IMR-90 (cell line): ENCODE results near the gene GRID1. TPM values are rescaled to one million over a fixed set of nuclear protein-coding genes. Genes with fewer than 3 reads are reported as not detected.

Experiments used
- ATAC-seq: fragments of 200-7000 bp; cut with Tn5 transposase; 2 replicates; pipeline ENCODE4 v1.9.1; 2020; ENCODE audit warnings: low read depth, mild to moderate bottlenecking, moderate library complexity
- BruUV-seq: library from RNA; stranded (reverse); fragments of 400-500 nt; replicated peaks from 2 replicates; lab custom pipeline; 2021; lab: Mats Ljungman, UMichigan
- CTCF ChIA-PET: fragments of 300-600 bp; formaldehyde crosslinking; extraction: SDS; loops from one replicate; lab custom pipeline; 2021; ENCODE audit warnings: antibody characterized with exemption; lab: Yijun Ruan, JAX
- POLR2A ChIA-PET: fragments of 300-600 bp; sonication (Branson Sonifier 250); formaldehyde crosslinking; loops from one replicate; lab custom pipeline; 2022; ENCODE audit warnings: antibody characterized with exemption; ENCODE audit not compliant: unreplicated experiment; lab: Charles Lee
- DNase-seq: peaks from one replicate; pipeline ENCODE4 v3.0.0; 2013
- H2AFZ ChIP-seq: replicated peaks from 2 replicates; pipeline ENCODE3; 2013; ENCODE audit warnings: low read length, mild to moderate bottlenecking; ENCODE audit not compliant: poor library complexity
- H2AK5ac ChIP-seq: 2 replicates; pipeline ENCODE4 v1.6.1; 2013; ENCODE audit warnings: low read depth, low read length, inconsistent platforms
- H2AK9ac ChIP-seq: replicated peaks from 2 replicates; pipeline ENCODE3; 2013; ENCODE audit warnings: mild to moderate bottlenecking, low read depth, low read length, moderate library complexity; ENCODE audit not compliant: poor library complexity
- H2BK120ac ChIP-seq: 2 replicates; pipeline ENCODE4 v1.6.1; 2013; ENCODE audit warnings: low read depth, low read length, inconsistent platforms
- H2BK15ac ChIP-seq: 3 replicates; pipeline ENCODE4 v1.6.1; 2013; ENCODE audit warnings: low read depth, low read length, inconsistent platforms
- H2BK20ac ChIP-seq: 2 replicates; pipeline ENCODE4 v1.6.1; 2013; ENCODE audit warnings: low read depth, mild to moderate bottlenecking, inconsistent platforms, low read length, moderate library complexity
- H2BK5ac ChIP-seq: 2 replicates; pipeline ENCODE4 v1.6.1; 2013; ENCODE audit warnings: mild to moderate bottlenecking, low read depth, low read length, inconsistent platforms; ENCODE audit not compliant: poor library complexity, severe bottlenecking
- H3K14ac ChIP-seq: replicated peaks from 2 replicates; pipeline ENCODE4 v1.6.1; 2013; ENCODE audit warnings: low read depth, low read length, inconsistent platforms
- H3K18ac ChIP-seq: 2 replicates; pipeline ENCODE4 v1.6.1; 2013; ENCODE audit warnings: low read depth, low read length, control low read depth
- H3K23ac ChIP-seq: 2 replicates; pipeline ENCODE4 v1.6.1; 2013; ENCODE audit warnings: low read depth, low read length, inconsistent platforms
- H3K27ac ChIP-seq: 2 replicates; pipeline ENCODE4 v1.5.1; 2013; ENCODE audit warnings: mild to moderate bottlenecking, control low read depth, low read length; ENCODE audit not compliant: insufficient read depth
- H3K27me3 ChIP-seq: 2 replicates; pipeline ENCODE4 v1.6.1; 2013; ENCODE audit warnings: low read length; ENCODE audit not compliant: control insufficient read depth, insufficient read depth
- H3K36me3 ChIP-seq: 2 replicates; pipeline ENCODE4 v1.6.1; 2013; ENCODE audit warnings: low read length, mixed read lengths; ENCODE audit not compliant: control insufficient read depth, insufficient read depth
- H3K4ac ChIP-seq: 2 replicates; pipeline ENCODE4 v1.6.1; 2013; ENCODE audit warnings: low read depth, low read length, inconsistent platforms
- H3K4me1 ChIP-seq: 2 replicates; pipeline ENCODE4 v1.6.1; 2013; ENCODE audit warnings: low read length, mixed read lengths; ENCODE audit not compliant: control insufficient read depth, insufficient read depth
- H3K4me2 ChIP-seq: 2 replicates; pipeline ENCODE4 v1.6.1; 2013; ENCODE audit warnings: low read depth, mild to moderate bottlenecking, control low read depth, low read length, moderate library complexity
- H3K4me3 ChIP-seq: 2 replicates; pipeline ENCODE4 v1.5.1; 2013; ENCODE audit warnings: low read depth, mild to moderate bottlenecking, control low read depth, low read length, moderate library complexity; ENCODE audit not compliant: insufficient read depth
- H3K56ac ChIP-seq: 2 replicates; pipeline ENCODE4 v1.6.1; 2013; ENCODE audit warnings: low read length, inconsistent platforms; ENCODE audit not compliant: insufficient read depth; ENCODE audit errors: extremely low read depth
- H3K79me1 ChIP-seq, 2 experiments: 2 replicates each; pipeline ENCODE4 v1.6.1; 2013; ENCODE audit warnings: low read length in 2 of 2, inconsistent platforms in 1 of 2, low read depth in 1 of 2
- H3K9ac ChIP-seq: 2 replicates; pipeline ENCODE4 v1.6.1; 2013; ENCODE audit warnings: low read depth, low read length, control low read depth
- H3K9me1 ChIP-seq: 2 replicates; pipeline ENCODE4 v1.6.1; 2013; ENCODE audit warnings: low read length, inconsistent platforms; ENCODE audit not compliant: insufficient read depth
- H3K9me3 ChIP-seq: 2 replicates; pipeline ENCODE4 v1.6.1; 2013; ENCODE audit warnings: low read length; ENCODE audit not compliant: control insufficient read depth, insufficient read depth
- H4K20me1 ChIP-seq: 2 replicates; pipeline ENCODE4 v1.6.1; 2013; ENCODE audit warnings: low read length, inconsistent platforms; ENCODE audit not compliant: insufficient read depth
- H4K5ac ChIP-seq: 2 replicates; pipeline ENCODE4 v1.6.1; 2013; ENCODE audit warnings: mild to moderate bottlenecking, low read depth, low read length, control low read depth
- H4K8ac ChIP-seq, 2 experiments: 2 replicates each; pipeline ENCODE4 v1.6.1; 2013; ENCODE audit warnings: low read depth in 2 of 2, low read length in 2 of 2, control low read depth in 1 of 2, inconsistent platforms in 1 of 2
- H4K91ac ChIP-seq: 2 replicates; pipeline ENCODE4 v1.6.1; 2013; ENCODE audit warnings: low read depth, low read length, inconsistent platforms; ENCODE audit not compliant: insufficient read depth
- BHLHE40 ChIP-seq: fragments of 150-350 bp; IDR thresholded peaks from 2 replicates; pipeline ENCODE4 v1.6.1; 2016; ENCODE audit warnings: mild to moderate bottlenecking, low read depth, low read length
- CEBPB ChIP-seq: IDR thresholded peaks from 2 replicates; pipeline ENCODE4 v1.6.1; 2012; ENCODE audit warnings: low read depth, low read length, improper control_type of control experiment
- CHD1 ChIP-seq: IDR thresholded peaks from 2 replicates; pipeline ENCODE4 v1.6.1; 2012; ENCODE audit warnings: low read depth, low read length, improper control_type of control experiment
- CTCF ChIP-seq: conservative IDR thresholded peaks from 2 replicates; pipeline ENCODE4 v1.5.1; 2012; ENCODE audit warnings: mild to moderate bottlenecking, low read depth, low read length, improper control_type of control experiment
- ELK1 ChIP-seq: fragments of 150-350 bp; IDR thresholded peaks from 2 replicates; pipeline ENCODE4 v1.6.1; 2016; ENCODE audit warnings: low read depth, mild to moderate bottlenecking, low read length, moderate library complexity, borderline replicate concordance
- FOS ChIP-seq: fragments of 150-350 bp; IDR thresholded peaks from 2 replicates; pipeline ENCODE4 v1.6.1; 2016; ENCODE audit warnings: low read depth, low read length
- MAFK ChIP-seq: IDR thresholded peaks from 2 replicates; pipeline ENCODE4 v1.6.1; 2012; ENCODE audit warnings: low read depth, low read length, improper control_type of control experiment
- MAZ ChIP-seq: IDR thresholded peaks from 2 replicates; pipeline ENCODE4 v1.6.1; 2012; ENCODE audit warnings: low read depth, mild to moderate bottlenecking, low read length, improper control_type of control experiment, moderate library complexity, borderline replicate concordance
- NFE2L2 ChIP-seq: fragments of 150-350 bp; IDR thresholded peaks from 2 replicates; pipeline ENCODE4 v1.6.1; 2016; ENCODE audit warnings: low read depth, mild to moderate bottlenecking, low read length
- RAD21 ChIP-seq: IDR thresholded peaks from 2 replicates; pipeline ENCODE4 v1.6.1; 2012; ENCODE audit warnings: low read length, improper control_type of control experiment
- RCOR1 ChIP-seq: IDR thresholded peaks from 2 replicates; pipeline ENCODE4 v1.6.1; 2012; ENCODE audit warnings: mild to moderate bottlenecking, low read length, improper control_type of control experiment; ENCODE audit not compliant: insufficient replicate concordance
- RFX5 ChIP-seq: IDR thresholded peaks from 2 replicates; pipeline ENCODE4 v1.8.0; 2012; ENCODE audit warnings: low read depth, mild to moderate bottlenecking, low read length, moderate library complexity
- SMC3 ChIP-seq: fragments of 150-350 bp; IDR thresholded peaks from 2 replicates; pipeline ENCODE4 v1.6.1; 2016; ENCODE audit warnings: low read depth, mild to moderate bottlenecking, antibody characterized with exemption, low read length, moderate library complexity
- WGBS, 2 experiments: methylation state at CpG; one replicate each; pipeline versions ENCODE4 v1.1.5 to v1.1.7; 2013; ENCODE audit warnings: missing lambda C conversion rate in 2 of 2; ENCODE audit not compliant: insufficient read length in 1 of 2; ENCODE audit errors: extremely low coverage in 2 of 2; 5-methylcytosine and 5-hydroxymethylcytosine counted together
- dilution Hi-C: fragments of 300-500 bp; cut with HindIII; formaldehyde crosslinking; loops from one replicate; pipeline ENCODE4 v1.14.3; 2018; ENCODE audit warnings: low sequenced_read_pairs; ENCODE audit not compliant: unreplicated experiment
- in situ Hi-C: fragments of 300-500 bp; cut with MboI; formaldehyde crosslinking; loops from 3 replicates; pipeline ENCODE4 v1.14.3; 2019; ENCODE audit warnings: low sequenced_read_pairs, inconsistent platforms, mixed read lengths
- intact Hi-C: fragments of 100-400 bp; cut with micrococcal nuclease; formaldehyde crosslinking; loops from 2 replicates; pipeline ENCODE4 v1.10.0; 2022
- polyA plus RNA-seq, 3 experiments: library from polyadenylated mRNA; depleted of rRNA; stranded (reverse); fragments of >200 nt; gene quantifications; 2 replicates each; pipeline ENCODE4 v1.2.3, GENCODE V29; 2012; ENCODE audit warnings: low replicate concordance in 1 of 3
- total RNA-seq: library from RNA; depleted of rRNA; stranded (reverse); fragments of >200 nt; gene quantifications from 2 replicates; pipeline ENCODE4 v1.2.3, GENCODE V29; 2012

GRID1 gene
- total and polyA plus RNA-seq, 2 of the 4 experiments (the other 2 are of a cell fraction): not detected

- intact Hi-C loops (no loop called here), dilution Hi-C loops (no loop called here), in situ Hi-C loops (no loop called here)
- Histone ChIP-seq H2AFZ (peak overlapping the region; percentile 14), H3K14ac (no peak overlapping the region), H3K9me3 (no peaks in the 10 kb centered on the region), H3K4me2 (no peak overlapping the region), H2BK15ac (no peak overlapping the region), H2AK5ac (no peak overlapping the region), H2BK120ac (no peak overlapping the region), H3K27me3 (no peaks in the 10 kb centered on the region), H3K4me1 (no peaks in the 10 kb centered on the region), H3K4me3 (no peak overlapping the region), H3K4ac (no peak overlapping the region), H4K91ac (no peak overlapping the region), H3K27ac (no peak overlapping the region), H4K20me1 (no peaks in the 10 kb centered on the region), H2BK20ac (no peak overlapping the region), H2BK5ac (no peak overlapping the region), H4K5ac (no peak overlapping the region), H3K56ac (no peak overlapping the region), H3K79me1 (no peaks in the 10 kb centered on the region), H4K8ac (no peak overlapping the region), H3K18ac (no peak overlapping the region), H3K9ac (no peak overlapping the region), H3K9me1 (no peaks in the 10 kb centered on the region), H2AK9ac (no peak overlapping the region), H3K23ac (no peak overlapping the region), H3K36me3 (no peaks in the 10 kb centered on the region)
- DNase-seq: no peak
- TF ChIP-seq FOS (no peak), CTCF (no peak), NFE2L2 (no peak), RCOR1 (no peak), MAFK (no peak), CHD1 (no peak), RFX5 (no peak), BHLHE40 (no peak), CEBPB (no peak), RAD21 (no peak), ELK1 (no peak), MAZ (no peak), SMC3 (no peak)
- 50% methylated on average over 2 of the region's 7 CpGs; no CpG with 5 or more reads in 1 of the 2 experiments for WGBS, 2 experiments
- no TSS peak for BruUV-seq
- ATAC-seq: no peak
- POLR2A ChIA-PET: no interaction called here
- CTCF ChIA-PET: no interaction called here
Observed at GRCh38 chr10:86213148-86213547, 153.4 kb downstream of the GRID1 start.
